Amniotic epithelial cell (primary cell): Measurements from ENCODE around the gene PLEKHF1.
"Not testable (repeated sequence)": the region's sequence is repeated elsewhere in the genome, so short reads cannot be mapped to it uniquely, and the experiment has no call there.

Experiments
- DNase-seq: peaks from one replicate; pipeline ENCODE4 v3.0.0-alpha.2; 2010; ENCODE audit warnings: low read depth

The PLEKHF1 gene

GRCh38 chr19:29665215-29665825, at the start of gene PLEKHF1:
Gene PLEKHF1, plus strand, starts transcription at chr19:29665461. Its CDS starts 8,379 bp downstream, at chr19:29673840.
- peak; percentile 40 for DNase-seq

GRCh38 chr19:29615891-29616425, 49.3 kb upstream of the PLEKHF1 start:
- DNase-seq, result no peak

- DNase-seq, result no peak
Observed at GRCh38 chr19:29616541-29616940, 48.7 kb upstream of the PLEKHF1 start.

- no peak for DNase-seq
Observed at GRCh38 chr19:29617366-29618266, 47.6 kb upstream of the PLEKHF1 start.

- DNase-seq, result no peak
Observed at GRCh38 chr19:29618434-29618833, 46.8 kb upstream of the PLEKHF1 start.

- DNase-seq, result no peak
Observed at GRCh38 chr19:29618871-29619270, 46.4 kb upstream of the PLEKHF1 start.

GRCh38 chr19:29620931-29621351, 44.3 kb upstream of the PLEKHF1 start:
- no peak for DNase-seq

- DNase-seq, result no peak
Observed at GRCh38 chr19:29622166-29623070, 42.8 kb upstream of the PLEKHF1 start.

- no peak for DNase-seq
Observed at GRCh38 chr19:29623726-29624488, 41.4 kb upstream of the PLEKHF1 start.

GRCh38 chr19:29624489-29625185, 40.6 kb upstream of the PLEKHF1 start:
- no peak for DNase-seq

- no peak for DNase-seq
Observed at GRCh38 chr19:29625186-29625651, 40.0 kb upstream of the PLEKHF1 start.

GRCh38 chr19:29626386-29626785, 38.9 kb upstream of the PLEKHF1 start:
- DNase-seq, result no peak

GRCh38 chr19:29626832-29627231, 38.4 kb upstream of the PLEKHF1 start:
- DNase-seq, result not testable (repeated sequence)

GRCh38 chr19:29628661-29629385, 36.4 kb upstream of the PLEKHF1 start:
- no peak for DNase-seq

- no peak for DNase-seq
Observed at GRCh38 chr19:29629836-29630534, 35.3 kb upstream of the PLEKHF1 start.

- no peak for DNase-seq
Observed at GRCh38 chr19:29630655-29631054, 34.6 kb upstream of the PLEKHF1 start.

- no peak for DNase-seq
Observed at GRCh38 chr19:29631450-29631849, 33.8 kb upstream of the PLEKHF1 start.

GRCh38 chr19:29634002-29634401, 31.3 kb upstream of the PLEKHF1 start:
- no peak for DNase-seq
